ENCODE data around the gene CELF3. TPM values are rescaled to one million over a fixed set of nuclear protein-coding genes. Genes with fewer than 3 reads are reported as not detected.

The CELF3 gene
- total RNA-seq (ENCODE audit: low replicate concordance), result not detected in 2 replicates

DNA sequence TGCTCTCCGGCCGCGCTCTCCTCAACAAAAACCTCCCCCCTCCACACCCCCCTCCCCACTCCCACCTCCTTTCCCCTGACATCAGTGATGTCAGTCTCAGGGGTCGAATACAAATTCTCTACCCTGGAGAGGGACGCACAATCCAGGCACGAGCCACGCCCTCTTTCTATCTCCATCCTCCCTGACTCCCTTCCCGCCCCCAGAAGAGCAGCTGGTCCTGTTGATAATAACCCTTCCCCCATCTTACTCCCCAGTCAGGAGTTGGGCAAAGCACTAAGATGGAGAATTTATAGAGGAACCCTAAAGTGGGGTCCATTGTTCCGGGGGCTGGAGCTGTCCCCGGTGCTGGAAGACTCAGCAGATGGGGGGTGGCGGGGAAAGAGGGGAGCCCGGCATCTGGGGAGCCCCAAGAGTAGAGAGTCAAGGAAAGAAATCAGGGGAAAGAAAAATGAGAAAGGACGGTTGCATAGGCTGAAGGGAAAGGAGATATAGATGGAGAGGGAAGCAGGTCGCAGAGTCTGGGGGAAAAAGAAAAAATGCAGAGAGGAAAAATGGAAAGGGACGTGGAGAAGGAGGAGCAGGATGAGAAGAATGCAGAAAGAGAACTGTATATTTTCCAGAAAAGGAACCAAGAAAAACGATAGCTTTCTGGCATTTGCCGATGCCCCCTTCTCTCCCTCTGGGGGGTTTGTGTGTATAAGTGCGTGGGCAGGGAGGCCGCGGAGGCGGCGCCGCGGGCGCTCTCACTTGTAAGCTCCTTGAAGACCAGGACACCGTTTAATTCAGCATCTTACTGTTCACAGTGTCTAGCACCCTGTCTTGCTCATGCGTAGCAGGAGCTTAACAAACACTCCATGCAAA lies at the start of gene CELF3:
CELF3 (minus strand) TSS at position 33 of the 861 bp plus-strand sequence. CDS start 783 bp downstream, outside the sequence.
- TF ChIP-seq, protein P1, sequence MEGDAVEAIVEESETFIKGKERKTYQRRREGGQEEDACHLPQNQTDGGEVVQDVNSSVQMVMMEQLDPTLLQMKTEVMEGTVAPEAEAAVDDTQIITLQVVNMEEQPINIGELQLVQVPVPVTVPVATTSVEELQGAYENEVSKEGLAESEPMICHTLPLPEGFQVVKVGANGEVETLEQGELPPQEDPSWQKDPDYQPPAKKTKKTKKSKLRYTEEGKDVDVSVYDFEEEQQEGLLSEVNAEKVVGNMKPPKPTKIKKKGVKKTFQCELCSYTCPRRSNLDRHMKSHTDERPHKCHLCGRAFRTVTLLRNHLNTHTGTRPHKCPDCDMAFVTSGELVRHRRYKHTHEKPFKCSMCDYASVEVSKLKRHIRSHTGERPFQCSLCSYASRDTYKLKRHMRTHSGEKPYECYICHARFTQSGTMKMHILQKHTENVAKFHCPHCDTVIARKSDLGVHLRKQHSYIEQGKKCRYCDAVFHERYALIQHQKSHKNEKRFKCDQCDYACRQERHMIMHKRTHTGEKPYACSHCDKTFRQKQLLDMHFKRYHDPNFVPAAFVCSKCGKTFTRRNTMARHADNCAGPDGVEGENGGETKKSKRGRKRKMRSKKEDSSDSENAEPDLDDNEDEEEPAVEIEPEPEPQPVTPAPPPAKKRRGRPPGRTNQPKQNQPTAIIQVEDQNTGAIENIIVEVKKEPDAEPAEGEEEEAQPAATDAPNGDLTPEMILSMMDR (IDR thresholded peaks at IDR 0.05; ENCODE audit: insufficient read depth, low read length), result no peak
- no peak within 1 kb of the TSS for H3K4me3 ChIP-seq (ENCODE audit: low read depth, low read length)
- DNase-seq (ENCODE audit: low read depth), result peak; percentile 21

DNA sequence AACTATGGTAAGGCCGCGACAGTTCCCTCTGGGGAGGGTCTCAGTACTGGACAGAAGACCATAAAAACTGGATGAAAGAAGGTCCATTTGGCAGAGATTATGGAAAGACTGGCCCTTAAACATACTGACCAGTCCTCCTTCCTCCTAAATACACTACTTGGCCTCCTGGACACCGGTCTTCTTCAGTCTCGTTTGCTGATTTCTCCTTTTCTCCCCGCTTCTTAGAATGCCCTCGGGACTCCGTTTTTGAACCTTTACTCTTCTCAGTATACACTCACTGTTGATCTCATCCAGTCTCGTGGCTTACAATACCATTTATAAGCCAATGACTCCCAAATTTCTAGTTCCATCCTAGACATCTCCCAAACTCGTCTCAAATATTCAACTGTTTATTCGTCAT lies 47.4 kb upstream of the CELF3 start:
- H3K4me3 ChIP-seq (ENCODE audit: low read depth, low read length), result peak overlapping the region; percentile 91
- DNase-seq (ENCODE audit: low read depth), result peak; percentile 17
- TF ChIP-seq, protein P1 (IDR thresholded peaks at IDR 0.05; ENCODE audit: insufficient read depth, low read length), result no peak

DNA sequence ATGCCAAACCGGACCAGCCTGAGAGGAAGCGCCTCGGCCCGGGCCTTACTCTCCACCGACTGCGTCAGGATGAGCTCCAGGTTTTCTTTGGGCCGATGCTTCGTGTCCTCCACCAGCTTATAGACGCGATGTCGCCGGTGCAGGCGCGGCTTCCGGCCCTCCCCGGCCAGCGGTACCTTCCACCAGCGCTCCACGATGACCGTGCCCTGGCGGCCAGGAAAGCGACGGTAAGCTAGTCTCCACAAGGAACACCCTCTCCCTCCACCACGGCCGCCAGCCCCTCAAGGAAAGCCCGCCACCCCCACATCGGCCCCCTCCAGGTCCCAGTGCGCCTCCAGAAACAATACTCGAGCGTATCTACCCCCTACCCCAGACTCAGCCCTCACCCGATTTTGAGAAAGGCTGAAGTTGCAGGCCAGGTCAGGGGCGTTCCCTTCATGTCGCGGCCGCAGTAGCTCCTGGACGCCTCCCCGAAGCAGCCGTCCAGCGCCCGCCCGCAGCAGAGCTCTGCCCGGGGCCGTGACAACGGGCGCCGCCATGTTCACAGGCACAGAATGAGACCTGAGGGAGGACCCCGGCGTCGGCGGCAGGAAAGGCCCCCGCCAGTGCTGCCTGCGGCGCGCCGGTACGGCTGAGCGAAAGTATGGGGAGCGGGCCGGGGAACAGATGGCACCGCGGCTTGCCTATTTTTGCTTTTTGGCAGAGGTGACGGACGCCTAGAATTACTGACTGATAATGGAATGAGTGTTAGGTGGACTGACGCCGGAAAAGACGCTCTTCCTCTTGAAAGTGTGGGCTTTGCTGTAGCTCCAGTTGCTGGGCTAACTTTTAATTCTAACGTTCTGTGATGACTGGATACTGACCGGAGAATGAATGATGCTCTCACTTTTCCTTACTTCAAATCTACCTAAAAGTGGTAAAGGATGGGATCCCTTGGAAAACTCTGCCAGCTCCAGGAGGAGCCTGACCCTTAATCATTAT lies 46.6 kb upstream of the CELF3 start, which contains the start of gene MRPL9:
MRPL9 (minus strand) TSS at position 556 of the 981 bp plus-strand sequence; CDS start at position 539, 17 bp downstream.
- H3K4me3 ChIP-seq (ENCODE audit: low read depth, low read length), result peak within 1 kb of the TSS; percentile 91
- TF ChIP-seq, protein P1 (IDR thresholded peaks at IDR 0.05; ENCODE audit: insufficient read depth, low read length), result no peak
- peak; percentile 69 for DNase-seq (ENCODE audit: low read depth)

DNA sequence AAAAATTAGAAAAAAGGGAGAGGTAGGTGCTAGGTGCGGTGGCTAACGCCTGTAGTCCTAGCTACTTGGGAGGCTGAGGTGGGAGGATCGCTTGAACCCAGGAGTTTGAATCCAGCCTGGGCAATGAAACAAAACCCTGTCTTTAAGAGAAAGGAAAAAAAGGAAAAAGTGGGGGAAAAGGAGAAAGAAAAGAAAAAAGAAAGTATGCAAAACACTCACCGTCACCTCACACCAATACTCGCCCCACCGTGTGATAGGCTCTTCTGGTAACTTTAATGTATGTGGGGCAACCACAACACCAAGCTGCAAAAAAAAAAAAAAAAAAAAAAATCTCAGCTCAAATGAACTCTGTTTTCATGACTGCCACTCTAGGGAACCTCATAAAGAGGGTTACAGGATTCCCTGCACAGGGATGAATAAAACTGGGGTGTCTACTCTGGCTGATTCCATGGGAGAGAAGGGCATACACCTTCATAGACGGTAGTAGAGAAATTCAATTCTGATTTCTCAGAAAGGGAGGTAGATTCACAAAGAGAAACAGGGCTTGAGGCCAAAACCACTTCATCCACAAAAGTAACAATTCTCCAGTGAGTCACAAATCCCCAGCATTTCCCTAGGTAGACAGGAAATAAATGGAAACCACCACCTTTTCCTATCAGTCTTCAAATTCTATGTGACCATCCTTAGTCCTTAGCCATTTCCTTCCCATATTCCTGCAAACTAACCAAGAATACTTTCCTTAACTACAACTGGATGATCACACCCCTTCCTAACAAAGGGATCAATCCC lies 44.2 kb upstream of the CELF3 start:
- no peak overlapping the region for H3K4me3 ChIP-seq (ENCODE audit: low read depth, low read length)
- DNase-seq (ENCODE audit: low read depth), result no peak
- TF ChIP-seq, protein P1 (IDR thresholded peaks at IDR 0.05; ENCODE audit: insufficient read depth, low read length), result no peak

DNA sequence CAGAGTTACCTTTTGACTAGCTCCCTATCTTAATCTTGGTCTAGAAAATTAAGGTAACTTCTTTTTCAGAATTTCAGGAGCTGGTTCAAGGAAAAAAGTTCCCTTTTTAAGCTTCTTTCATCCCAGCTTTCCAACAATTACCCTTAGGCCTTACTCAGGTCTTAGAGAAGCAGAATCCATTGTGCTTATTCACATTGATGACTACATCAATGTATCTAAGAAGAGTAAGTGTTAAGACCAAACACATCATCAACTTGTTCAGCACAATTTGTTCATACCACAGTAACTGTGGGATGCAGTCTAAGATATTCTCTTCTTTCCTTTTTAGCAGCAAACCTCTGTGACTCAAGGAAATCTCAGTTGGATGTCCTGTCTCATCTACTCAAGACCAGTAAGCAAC lies 42.6 kb upstream of the CELF3 start:
- TF ChIP-seq, protein P1 (IDR thresholded peaks at IDR 0.05; ENCODE audit: insufficient read depth, low read length), result no peak
- H3K4me3 ChIP-seq (ENCODE audit: low read depth, low read length), result no peak overlapping the region
- DNase-seq (ENCODE audit: low read depth), result no peak

DNA sequence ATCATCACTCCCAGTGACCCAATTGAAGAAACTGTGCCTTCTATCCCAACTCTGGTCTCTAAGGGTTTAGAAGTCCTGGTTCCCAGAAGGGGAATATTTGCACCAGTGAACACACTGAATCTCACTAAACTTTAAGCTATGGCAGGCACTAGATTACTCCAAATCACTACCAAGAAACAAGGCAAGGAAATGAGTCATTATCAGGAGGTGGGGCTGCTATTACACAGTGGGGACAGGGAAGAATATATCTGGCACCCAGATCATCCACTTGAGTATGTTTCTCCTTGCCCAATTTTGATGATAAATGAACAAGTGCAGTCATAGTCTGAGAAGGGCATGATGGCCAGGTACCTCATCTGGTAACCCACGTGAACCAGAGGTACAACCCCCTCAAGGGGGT lies 39.7 kb upstream of the CELF3 start:
- TF ChIP-seq, protein P1 (IDR thresholded peaks at IDR 0.05; ENCODE audit: insufficient read depth, low read length), result no peak
- no peak overlapping the region for H3K4me3 ChIP-seq (ENCODE audit: low read depth, low read length)
- DNase-seq (ENCODE audit: low read depth), result peak; percentile 36
